ENCODE measurements around the gene EVI2B. TPM values are rescaled to one million over a fixed set of nuclear protein-coding genes. Genes with fewer than 3 reads are reported as not detected.
"Not testable (repeated sequence)": the region's sequence is repeated elsewhere in the genome, so short reads cannot be mapped to it uniquely, and the experiment has no call there.

Gene EVI2B, protein sequence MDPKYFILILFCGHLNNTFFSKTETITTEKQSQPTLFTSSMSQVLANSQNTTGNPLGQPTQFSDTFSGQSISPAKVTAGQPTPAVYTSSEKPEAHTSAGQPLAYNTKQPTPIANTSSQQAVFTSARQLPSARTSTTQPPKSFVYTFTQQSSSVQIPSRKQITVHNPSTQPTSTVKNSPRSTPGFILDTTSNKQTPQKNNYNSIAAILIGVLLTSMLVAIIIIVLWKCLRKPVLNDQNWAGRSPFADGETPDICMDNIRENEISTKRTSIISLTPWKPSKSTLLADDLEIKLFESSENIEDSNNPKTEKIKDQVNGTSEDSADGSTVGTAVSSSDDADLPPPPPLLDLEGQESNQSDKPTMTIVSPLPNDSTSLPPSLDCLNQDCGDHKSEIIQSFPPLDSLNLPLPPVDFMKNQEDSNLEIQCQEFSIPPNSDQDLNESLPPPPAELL
- 10 to 100 TPM in 1 of 4 donors, 1 to 10 TPM in 3; 2.5 to 10.4 (median 5.7) TPM for total RNA-seq
- 2.0 TPM for polyA plus RNA-seq
- long read RNA-seq, donor 1, partial matches to known transcripts, result 0 of 2 reads
- long read RNA-seq, donor 1, other reads (novel, unspliced or antisense), result 0 of 2 reads
- long read RNA-seq, donor 2, partial matches to known transcripts, result 0 of 1 reads
- long read RNA-seq, donor 2, other reads (novel, unspliced or antisense), result 0 of 1 reads
- long read RNA-seq, donor 3, result 0 reads
- long read RNA-seq, donor 4, partial matches to known transcripts, result 0 of 2 reads
- long read RNA-seq, donor 4, other reads (novel, unspliced or antisense), result 1 of 2 reads

DNA sequence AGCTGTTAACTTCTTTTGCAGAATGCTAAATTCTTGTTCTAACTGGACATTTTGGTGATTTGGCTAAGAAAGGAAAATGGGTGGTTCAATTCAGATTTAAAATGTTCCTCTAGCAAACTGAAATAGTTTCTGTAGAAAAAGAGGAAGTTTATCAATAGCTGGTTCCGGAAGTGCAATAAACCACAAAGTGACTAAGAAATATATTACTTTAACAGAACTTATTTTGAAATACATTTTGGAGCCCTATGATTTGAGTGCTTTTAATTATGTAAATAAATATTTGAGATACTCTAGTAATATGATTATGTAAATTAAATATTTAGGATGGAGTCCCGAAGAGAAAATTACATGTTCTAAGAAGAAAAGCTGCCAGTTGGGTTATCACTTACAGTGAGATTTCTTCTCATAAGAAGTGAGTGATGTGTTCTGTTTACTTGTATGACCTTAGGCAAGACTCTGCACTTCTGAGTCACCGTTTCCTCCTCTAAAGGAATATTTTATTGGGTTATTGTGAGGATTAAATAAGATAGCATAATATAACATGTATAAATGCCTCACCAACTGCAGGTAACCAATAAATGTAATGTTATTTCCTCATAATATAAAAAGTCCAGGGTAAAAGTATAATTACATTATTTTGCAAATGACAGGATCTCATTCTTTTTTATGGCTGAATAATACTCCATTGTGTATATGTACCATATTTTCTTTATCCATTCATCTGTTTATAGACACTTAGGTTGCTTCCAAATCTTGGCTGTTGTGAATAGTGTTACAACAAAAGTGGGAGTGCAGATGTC is at the start of gene EVI2B:
Gene EVI2B (minus strand): TSS at position 73 of the 800 bp plus-strand sequence. CDS start 8,445 bp downstream, outside the sequence.
- Histone ChIP-seq H3K4me1 (ENCODE audit: control insufficient read depth, insufficient read depth, low read length) (no peaks in the 10 kb centered on the region), H3K9me3 (ENCODE audit: control insufficient read depth, low read length) (no peaks in the 10 kb centered on the region), H3K27ac (ENCODE audit: low read length) (no peak within 1 kb of the TSS), H3K4me3 (ENCODE audit: low read length) (no peak within 1 kb of the TSS), H3K27me3 (ENCODE audit: control insufficient read depth, insufficient read depth) (no peaks in the 10 kb centered on the region)
- 77% methylated on average over 3 of the region's 3 CpGs for WGBS
- ATAC-seq (peak in 1 of 2 donors; percentile 46), DNase-seq (no peak)
- intact Hi-C loops (cut with DNase I), result no loop called here

DNA sequence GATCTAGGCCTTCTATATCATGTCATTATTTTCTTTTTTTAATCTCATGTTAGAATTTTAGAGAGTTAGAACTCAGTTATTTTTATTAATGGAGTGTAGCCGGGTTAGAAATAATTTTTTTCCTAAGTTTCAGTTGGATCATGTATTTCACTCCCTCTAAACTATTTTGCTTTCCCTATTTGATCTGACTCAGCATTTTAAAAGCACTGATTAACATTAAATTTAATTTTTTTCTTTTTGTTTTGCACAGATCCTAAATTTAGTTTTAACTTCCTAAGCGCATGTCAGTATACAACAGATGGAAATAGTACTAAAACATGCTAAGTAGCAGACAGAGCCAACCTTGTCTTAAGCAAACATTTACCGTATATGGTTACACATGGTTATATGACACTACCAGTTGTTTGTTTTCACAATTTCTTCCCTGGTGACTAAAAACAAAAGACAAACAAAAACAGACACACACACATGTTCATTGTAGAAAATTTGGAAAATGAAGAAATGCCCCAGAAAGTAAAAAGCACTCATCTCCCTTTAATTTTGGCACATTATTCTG is 44.1 kb upstream of the EVI2B start:
- Histone ChIP-seq H3K9me3 (ENCODE audit: control insufficient read depth, low read length) (no peaks in the 10 kb centered on the region), H3K27me3 (ENCODE audit: control insufficient read depth, insufficient read depth) (no peaks in the 10 kb centered on the region), H3K27ac (ENCODE audit: low read length) (no peak overlapping the region), H3K4me3 (ENCODE audit: low read length) (no peak overlapping the region), H3K4me1 (ENCODE audit: control insufficient read depth, insufficient read depth, low read length) (no peaks in the 10 kb centered on the region)
- WGBS, result 87% methylated on average over 3 of the region's 3 CpGs
- DNase-seq (no peak), ATAC-seq (no peak)
- intact Hi-C loops (cut with DNase I), result no loop called here

DNA sequence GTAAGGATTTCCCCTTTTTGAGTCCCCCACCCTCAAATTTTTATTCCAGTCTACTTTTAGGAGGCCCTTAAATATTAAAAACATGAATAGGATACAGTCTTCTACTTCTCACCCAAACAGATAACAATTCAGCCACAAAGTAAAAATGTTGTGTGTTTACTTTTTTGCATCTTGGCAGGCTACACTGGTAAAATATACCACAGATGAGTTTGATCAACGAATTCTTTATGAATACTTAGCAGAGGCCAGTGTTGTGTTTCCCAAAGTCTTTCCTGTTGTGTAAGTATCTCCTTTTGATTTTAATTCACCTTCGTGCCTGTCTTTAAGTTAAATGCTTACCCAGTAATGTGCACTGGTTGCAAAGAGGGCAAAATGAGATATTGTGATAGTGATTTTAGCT is 43.2 kb upstream of the EVI2B start:
- no peak for DNase-seq
- 82% methylated on average over 2 of the region's 2 CpGs for WGBS

DNA sequence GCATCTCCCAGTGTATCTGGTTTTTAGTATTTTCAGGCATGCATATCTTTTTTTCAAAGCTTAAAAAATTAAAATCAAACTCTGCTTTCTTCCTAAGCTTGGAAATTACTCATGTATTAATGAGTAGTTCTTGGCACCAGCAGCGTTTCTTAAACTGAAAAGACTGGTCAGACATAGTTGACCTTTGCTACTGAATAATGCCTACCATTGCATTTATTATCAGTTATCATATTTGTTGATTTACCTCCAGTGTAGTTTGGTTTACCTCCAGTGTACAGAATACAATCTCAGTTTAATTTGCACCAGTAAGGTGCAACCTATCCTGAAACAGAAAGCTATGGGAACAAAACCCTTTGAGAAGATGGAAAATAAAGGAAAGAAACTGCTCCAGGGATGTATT is 42.1 kb upstream of the EVI2B start:
- no peaks in the 10 kb centered on the region for H3K9me3 ChIP-seq (ENCODE audit: control insufficient read depth, low read length)
- H3K27ac ChIP-seq (ENCODE audit: low read length), result no peak overlapping the region
- no peak overlapping the region for H3K4me3 ChIP-seq (ENCODE audit: low read length)
- intact Hi-C loops (cut with DNase I), result no loop called here
- no peak for ATAC-seq
- DNase-seq, result no peak
- no peaks in the 10 kb centered on the region for H3K27me3 ChIP-seq (ENCODE audit: control insufficient read depth, insufficient read depth)
- 82% methylated on average over 1 of the region's 1 CpG for WGBS
- no peaks in the 10 kb centered on the region for H3K4me1 ChIP-seq (ENCODE audit: control insufficient read depth, insufficient read depth, low read length)

More for the DNA sequence above, 43.2 kb upstream of the EVI2B start:
- ATAC-seq, result no peak
- Histone ChIP-seq H3K4me1 (ENCODE audit: control insufficient read depth, insufficient read depth, low read length) (no peaks in the 10 kb centered on the region), H3K27ac (ENCODE audit: low read length) (no peak overlapping the region), H3K4me3 (ENCODE audit: low read length) (no peak overlapping the region), H3K9me3 (ENCODE audit: control insufficient read depth, low read length) (no peaks in the 10 kb centered on the region), H3K27me3 (ENCODE audit: control insufficient read depth, insufficient read depth) (no peaks in the 10 kb centered on the region)
- intact Hi-C loops (cut with DNase I), result no loop called here

DNA sequence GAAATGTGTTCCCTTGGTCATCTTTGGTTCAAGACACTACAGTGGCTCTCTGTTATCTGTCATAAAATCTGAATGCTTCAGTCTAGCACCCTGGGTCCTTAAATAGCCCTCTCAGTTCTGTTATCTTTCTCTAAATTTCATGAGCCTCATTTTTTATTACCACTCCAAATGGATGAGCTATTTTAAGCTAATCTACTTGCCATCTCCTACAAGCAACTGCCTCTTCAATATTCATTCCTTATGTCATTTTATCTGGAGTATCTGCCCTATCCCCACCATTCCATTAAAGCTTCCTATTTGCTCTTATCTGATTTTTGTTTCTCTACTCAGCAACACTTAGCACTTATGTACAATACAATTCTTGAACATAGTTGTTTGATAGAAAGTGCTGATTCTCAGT is 35.6 kb upstream of the EVI2B start:
- Histone ChIP-seq H3K4me1 (ENCODE audit: control insufficient read depth, insufficient read depth, low read length) (no peaks in the 10 kb centered on the region), H3K4me3 (ENCODE audit: low read length) (no peak overlapping the region), H3K9me3 (ENCODE audit: control insufficient read depth, low read length) (no peaks in the 10 kb centered on the region), H3K27ac (ENCODE audit: low read length) (no peak overlapping the region), H3K27me3 (ENCODE audit: control insufficient read depth, insufficient read depth) (no peaks in the 10 kb centered on the region)
- ATAC-seq, result no peak
- DNase-seq, result no peak
- intact Hi-C loops (cut with DNase I), result no loop called here

DNA sequence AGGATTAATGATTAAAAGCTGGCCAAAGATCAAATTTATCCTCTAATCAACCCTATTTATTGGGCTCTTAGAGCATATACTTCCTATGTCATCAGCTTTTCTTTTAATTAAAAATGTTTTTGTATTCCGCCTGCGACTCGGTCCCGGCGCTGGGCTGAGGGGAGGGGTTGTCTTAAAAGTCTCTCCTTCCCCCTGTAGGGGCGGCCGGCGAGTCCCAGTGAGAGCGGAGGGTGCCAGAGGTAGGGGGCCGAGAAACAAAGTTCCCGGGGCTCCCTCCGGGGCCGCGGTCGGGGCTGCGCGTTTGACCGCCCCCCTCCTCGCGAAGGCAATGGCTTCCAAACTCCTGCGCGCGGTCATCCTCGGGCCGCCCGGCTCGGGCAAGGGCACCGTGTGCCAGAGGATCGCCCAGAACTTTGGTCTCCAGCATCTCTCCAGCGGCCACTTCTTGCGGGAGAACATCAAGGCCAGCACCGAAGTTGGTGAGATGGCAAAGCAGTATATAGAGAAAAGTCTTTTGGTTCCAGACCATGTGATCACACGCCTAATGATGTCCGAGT is 31.4 kb upstream of the EVI2B start:
- H3K4me3 ChIP-seq (ENCODE audit: low read length); intact Hi-C loops (cut with DNase I); H3K4me1 ChIP-seq (ENCODE audit: control insufficient read depth, insufficient read depth, low read length); H3K27ac ChIP-seq (ENCODE audit: low read length); H3K9me3 ChIP-seq (ENCODE audit: control insufficient read depth, low read length); H3K27me3 ChIP-seq (ENCODE audit: control insufficient read depth, insufficient read depth): not testable (repeated sequence)
- ATAC-seq, result peak; percentile 16 to 28
- peak in 1 of 3 donors; percentile 22 for DNase-seq
- 94% methylated on average over 19 of the region's 34 CpGs for WGBS

DNA sequence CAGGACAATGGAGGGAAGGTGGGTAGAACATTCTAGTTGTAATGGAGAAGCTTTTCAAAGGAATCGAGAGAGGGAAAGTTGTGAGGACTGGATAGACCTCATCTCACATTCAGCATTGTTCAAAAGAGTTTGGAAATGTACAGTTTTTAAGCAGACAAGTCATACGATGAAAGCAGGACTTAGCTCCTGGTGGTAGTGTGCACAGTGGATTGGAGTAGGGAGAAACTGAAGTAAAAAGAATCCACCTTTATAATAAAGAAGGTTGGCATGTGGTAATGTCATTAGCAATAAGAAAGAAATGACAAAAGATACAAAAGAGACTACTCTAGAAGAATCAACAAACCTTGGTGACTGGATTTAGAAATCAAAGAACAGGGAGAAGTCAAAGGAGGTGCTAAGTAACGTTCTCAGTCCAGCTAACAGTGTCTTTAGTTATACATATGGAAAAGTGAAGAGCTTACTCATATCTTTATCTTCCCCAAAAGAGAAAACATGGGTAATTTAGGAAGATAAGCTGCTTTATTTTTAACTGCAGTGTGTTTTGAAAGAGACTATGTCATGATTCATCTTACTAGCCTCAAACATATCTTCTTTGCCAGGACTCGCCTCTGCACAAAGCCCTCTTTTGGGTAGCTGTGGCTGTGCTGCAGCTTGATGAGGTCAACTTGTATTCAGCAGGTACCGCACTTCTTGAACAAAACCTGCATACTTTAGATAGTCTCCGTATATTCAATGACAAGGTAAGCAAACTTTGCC is 26.2 kb upstream of the EVI2B start:
- Histone ChIP-seq H3K27me3 (ENCODE audit: control insufficient read depth, insufficient read depth) (no peaks in the 10 kb centered on the region), H3K4me1 (ENCODE audit: control insufficient read depth, insufficient read depth, low read length) (peaks cover 2% of the 10 kb centered on the region), H3K4me3 (ENCODE audit: low read length) (no peak overlapping the region), H3K27ac (ENCODE audit: low read length) (no peak overlapping the region), H3K9me3 (ENCODE audit: control insufficient read depth, low read length) (no peaks in the 10 kb centered on the region)
- DNase-seq (no peak), ATAC-seq (no peak)
- intact Hi-C loops (cut with DNase I), result no loop called here
- 71% methylated on average over 6 of the region's 6 CpGs for WGBS

DNA sequence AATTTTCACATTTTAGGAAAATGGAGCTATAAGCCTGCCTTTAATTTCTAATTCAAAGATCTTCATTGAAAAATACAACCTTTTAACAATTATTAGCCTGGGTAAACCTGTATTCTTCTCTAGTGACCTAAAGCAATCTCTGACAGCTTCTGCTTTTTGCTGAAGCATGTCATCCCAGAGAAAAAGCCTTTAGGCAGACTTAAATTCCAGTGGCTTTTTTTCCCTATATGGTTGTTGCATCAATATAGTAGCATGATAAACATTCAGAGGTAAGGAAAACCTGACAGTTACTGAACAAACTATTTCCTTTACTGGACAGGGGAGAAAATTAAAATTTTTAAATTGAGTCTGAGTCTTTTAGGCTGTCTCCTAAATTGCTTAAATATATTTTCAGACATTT is 15.4 kb upstream of the EVI2B start:
- H3K27ac ChIP-seq (ENCODE audit: low read length), result no peak overlapping the region
- DNase-seq, result no peak
- H3K27me3 ChIP-seq (ENCODE audit: control insufficient read depth, insufficient read depth), result no peaks in the 10 kb centered on the region
- no peak for ATAC-seq
- H3K4me1 ChIP-seq (ENCODE audit: control insufficient read depth, insufficient read depth, low read length), result no peaks in the 10 kb centered on the region
- intact Hi-C loops (cut with DNase I), result no loop called here
- H3K4me3 ChIP-seq (ENCODE audit: low read length), result no peak overlapping the region
- H3K9me3 ChIP-seq (ENCODE audit: control insufficient read depth, low read length), result no peaks in the 10 kb centered on the region

DNA sequence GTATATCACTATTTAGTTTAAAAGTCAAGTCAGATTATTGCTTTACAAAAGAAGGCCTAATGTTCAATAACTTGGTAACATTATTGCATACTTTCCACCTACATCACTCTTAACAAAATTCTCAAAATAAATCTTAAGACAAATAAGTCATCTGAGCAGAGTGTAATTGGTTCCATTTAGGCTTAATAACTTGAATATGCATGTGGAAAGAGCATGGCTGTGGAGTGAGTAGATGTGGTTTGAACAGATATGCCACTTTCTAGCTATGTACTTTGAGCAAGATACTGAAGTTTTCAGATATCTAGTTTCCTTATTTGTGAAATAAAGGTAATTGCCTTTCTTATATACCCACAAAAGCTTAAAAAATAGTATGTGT is 14.3 kb upstream of the EVI2B start:
- no peak overlapping the region for H3K27ac ChIP-seq (ENCODE audit: low read length)
- H3K4me3 ChIP-seq (ENCODE audit: low read length), result no peak overlapping the region
- H3K4me1 ChIP-seq (ENCODE audit: control insufficient read depth, insufficient read depth, low read length), result no peaks in the 10 kb centered on the region
- no peaks in the 10 kb centered on the region for H3K27me3 ChIP-seq (ENCODE audit: control insufficient read depth, insufficient read depth)
- DNase-seq (no peak), ATAC-seq (no peak)
- no peaks in the 10 kb centered on the region for H3K9me3 ChIP-seq (ENCODE audit: control insufficient read depth, low read length)
- intact Hi-C loops (cut with DNase I), result no loop called here

DNA sequence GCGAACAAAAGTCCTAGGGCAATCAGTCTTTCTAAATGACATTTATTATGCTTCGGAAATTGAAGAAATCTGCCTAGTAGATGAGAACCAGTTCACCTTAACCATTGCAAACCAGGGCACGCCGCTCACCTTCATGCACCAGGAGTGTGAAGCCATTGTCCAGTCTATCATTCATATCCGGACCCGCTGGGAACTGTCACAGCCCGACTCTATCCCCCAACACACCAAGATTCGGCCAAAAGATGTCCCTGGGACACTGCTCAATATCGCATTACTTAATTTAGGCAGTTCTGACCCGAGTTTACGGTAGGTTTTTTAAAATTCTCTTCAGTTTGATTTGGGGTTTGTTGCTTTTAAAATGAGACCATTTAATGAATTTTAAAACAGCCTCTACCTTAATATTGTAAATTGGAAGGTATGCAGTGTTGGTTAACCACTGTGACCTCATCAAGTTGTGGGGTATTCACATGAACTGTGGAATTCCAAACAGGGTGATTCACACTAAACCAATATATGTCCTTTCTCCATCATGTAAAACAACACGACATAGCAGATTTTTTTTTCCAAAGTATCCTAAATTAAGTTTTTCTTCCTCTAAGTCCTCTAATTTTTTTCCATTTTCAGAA is 13.8 kb upstream of the EVI2B start:
- intact Hi-C loops (cut with DNase I), result no loop called here
- 97% methylated on average over 12 of the region's 12 CpGs for WGBS
- Histone ChIP-seq H3K27me3 (ENCODE audit: control insufficient read depth, insufficient read depth) (no peaks in the 10 kb centered on the region), H3K27ac (ENCODE audit: low read length) (no peak overlapping the region), H3K4me3 (ENCODE audit: low read length) (no peak overlapping the region), H3K4me1 (ENCODE audit: control insufficient read depth, insufficient read depth, low read length) (no peaks in the 10 kb centered on the region), H3K9me3 (ENCODE audit: control insufficient read depth, low read length) (no peaks in the 10 kb centered on the region)
- DNase-seq (no peak), ATAC-seq (no peak)

Data from right cardiac atrium (tissue), 5 donors.